ENCODE results near the gene STK32A.
A peak's percentile ranks its signal among the peaks of the same experiment; 100 is the strongest.

STK32A gene

DNA sequence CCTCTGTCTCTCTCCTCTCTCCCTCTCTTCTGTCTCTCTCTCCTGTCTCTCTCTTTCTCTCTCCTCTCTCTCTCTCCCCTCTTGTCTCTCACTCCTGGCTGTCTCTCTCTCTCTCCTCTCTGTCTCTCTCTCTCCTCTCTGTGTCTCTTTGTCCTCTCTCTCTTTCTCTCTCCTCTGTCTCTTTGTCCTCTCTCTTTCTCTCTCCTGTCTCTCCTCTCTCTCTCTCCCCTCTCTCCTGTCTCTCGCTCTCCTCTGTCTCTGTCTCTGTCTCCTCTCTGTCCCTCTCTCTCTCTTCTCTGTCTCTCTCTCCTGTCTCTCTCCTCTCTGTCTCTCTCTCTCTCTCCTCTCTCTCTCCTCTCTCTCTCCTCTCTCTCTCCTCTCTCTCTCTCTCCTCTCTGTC is 25.0 kb downstream of the STK32A start:
- DNase-seq (ENCODE audit: low read depth) = no peak

DNA sequence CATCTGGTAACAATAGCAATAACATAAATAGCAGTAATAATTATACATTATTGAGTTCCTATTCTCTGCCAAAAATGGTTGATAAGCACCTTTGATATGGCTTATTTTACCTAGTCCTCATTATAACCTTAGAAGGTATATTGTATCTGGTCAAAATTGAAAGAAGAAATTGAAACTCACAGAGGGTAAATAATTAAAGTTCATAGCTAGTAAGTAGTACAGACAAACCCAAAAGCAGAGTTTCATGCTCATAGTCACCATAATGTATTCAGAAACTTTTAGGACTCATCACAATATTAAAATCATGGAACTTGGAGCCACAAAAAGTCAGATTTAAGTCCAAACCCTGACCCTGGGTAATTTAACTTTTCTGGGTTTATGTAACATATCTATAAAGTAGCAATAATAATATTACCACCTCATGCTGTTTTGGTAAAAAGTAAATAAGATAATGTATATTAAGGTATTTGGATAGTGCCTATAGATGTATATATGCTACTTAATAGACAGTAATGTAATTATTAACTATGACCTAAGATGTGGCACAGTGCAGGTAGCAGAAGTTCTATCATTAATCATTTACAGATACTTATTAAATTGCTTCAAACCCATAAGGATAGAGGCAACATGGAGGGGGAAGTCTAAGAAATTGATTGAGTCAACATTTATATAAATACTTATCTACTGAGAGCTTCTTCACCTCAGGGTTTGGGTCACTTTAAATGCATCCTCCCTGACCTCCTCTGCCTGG is 32.4 kb downstream of the STK32A start:
- DNase-seq (ENCODE audit: low read depth) = no peak

DNA sequence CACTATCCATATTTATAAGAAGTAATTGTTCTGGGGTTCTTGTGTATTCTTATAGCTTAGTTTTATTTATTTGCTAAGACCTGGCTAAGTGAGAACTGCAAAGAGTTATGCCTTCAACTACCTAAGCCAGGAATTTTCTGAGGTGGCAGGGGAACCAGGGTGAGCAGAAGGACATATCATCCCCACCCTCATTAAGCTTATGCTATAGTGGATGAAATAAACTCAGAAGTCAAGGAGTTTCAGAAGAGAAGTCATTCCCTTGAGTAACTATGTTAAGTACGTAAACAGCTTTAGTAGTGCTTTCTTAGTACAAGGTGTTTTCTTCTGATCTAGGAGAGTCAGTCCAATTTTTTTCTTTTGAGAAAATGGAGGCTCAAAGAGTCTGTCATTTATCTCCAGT is 41.7 kb downstream of the STK32A start:
- no peak for DNase-seq (ENCODE audit: low read depth)

DNA sequence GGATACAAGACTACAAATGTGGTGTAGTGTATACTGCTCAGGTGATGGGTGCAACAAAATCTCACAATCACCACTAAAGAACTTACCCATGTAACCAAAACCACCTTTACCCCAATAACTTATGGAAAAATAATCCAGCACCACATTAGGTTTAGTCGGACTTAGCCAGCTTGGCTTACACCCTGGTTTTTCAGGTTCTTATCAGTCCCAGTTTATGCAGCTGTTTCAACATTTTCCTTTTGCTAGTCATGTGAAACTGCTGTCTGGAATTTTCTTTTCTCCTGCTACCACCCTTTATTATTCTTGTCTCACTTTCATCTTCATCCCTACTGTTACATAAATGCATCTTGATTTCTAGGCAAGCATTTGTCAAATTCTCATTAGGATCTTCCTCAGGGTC is 51.5 kb downstream of the STK32A start:
- DNase-seq (ENCODE audit: low read depth) = no peak

DNA sequence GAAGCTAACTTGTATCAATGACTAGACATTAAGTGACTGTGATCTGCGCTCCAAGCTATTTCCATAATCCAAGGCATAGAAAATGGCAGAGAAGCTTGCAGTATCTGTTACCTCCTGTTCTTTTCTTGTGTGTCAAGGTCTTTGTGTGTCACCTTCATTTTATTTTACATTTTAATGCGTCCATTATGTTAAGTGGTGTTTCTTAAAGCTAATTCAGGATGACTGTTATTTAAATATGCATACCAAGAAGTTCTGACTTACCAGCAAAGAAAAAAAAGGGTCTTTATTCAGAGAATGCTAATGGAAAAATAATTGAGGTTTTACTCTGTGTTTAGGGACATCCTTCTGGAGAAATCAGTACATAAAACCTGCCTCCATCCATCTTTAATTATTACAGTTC is 52.3 kb downstream of the STK32A start:
- no peak for DNase-seq (ENCODE audit: low read depth)

DNA sequence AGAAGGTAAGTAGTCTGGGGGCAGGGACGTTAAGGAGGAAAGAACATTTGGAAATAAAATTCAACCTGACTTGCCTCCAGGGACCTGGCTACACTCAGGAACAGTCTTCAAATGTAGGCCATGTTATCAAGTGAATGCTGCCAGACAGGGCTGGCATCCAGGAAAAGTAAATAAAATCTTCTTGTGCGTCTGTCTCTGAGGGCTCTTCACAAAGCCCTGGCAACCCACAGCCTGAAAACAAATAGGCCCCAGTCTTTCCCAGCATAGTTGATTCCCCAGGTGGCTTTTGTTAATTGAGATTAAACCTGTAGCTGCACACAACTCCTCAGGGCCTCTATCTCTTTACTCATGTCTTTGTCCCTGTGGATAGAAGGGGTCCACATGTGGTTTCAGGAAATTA is 55.4 kb downstream of the STK32A start:
- DNase-seq (ENCODE audit: low read depth) = no peak

DNA sequence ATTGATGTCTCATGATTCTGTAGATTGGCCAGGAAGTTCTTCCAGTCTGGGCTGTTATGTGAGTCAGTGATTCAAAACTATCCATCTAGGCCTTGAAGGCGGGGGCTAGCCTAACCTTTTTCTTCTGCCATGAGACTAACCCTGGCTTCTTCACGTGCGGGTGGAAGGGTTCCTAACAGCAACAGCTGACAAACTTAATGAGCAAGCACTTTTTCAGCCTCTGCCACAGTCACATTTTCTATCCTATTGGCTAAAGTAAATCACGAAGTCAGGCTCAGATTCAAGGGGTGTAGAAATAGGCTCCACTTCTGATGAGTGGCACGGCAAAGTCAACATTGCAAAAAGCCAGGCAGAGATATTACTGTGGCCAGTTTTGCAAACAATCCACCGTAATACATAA is 68.4 kb downstream of the STK32A start:
- DNase-seq (ENCODE audit: low read depth) = peak; percentile 10

DNA sequence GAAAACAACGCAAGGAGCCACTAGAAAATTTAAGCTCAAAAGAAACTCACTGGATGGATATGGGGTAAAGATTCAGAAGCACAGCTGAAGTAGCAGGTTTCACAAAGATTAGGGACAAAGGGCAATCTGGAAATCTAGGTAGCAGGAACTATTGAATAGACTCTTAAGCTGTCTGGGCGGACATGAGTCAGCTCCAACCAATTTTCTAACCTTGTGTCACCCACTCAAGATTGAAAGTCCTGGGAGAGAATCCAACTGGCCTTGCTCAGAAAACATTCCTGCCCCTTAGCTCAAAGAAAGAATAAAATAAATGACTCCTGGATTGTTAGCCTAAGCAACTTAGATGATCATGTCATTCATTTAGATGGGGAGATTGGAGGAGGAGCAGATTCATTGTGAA is 69.2 kb downstream of the STK32A start:
- DNase-seq (ENCODE audit: low read depth) = peak; percentile 79

DNA sequence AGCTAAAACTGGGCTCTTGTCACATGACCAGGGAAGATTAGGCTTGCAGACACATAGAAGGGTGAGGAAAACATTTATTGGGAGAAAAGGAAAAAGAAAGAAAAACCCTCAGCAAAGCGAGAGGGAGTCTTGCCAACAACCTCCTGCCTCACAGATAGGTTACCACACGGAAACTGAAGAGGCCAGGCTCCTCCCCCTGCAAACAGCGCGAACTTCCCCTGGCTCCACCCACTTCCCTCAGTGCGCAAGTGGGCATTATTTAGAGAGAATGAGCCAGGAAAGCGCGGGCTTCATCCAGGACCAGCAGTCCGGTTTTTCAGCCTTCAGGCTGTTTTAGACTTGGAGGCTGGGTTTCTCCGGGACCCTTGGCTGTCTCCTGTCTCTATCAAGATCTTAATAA is 70.3 kb downstream of the STK32A start:
- DNase-seq (ENCODE audit: low read depth) = no peak

DNA sequence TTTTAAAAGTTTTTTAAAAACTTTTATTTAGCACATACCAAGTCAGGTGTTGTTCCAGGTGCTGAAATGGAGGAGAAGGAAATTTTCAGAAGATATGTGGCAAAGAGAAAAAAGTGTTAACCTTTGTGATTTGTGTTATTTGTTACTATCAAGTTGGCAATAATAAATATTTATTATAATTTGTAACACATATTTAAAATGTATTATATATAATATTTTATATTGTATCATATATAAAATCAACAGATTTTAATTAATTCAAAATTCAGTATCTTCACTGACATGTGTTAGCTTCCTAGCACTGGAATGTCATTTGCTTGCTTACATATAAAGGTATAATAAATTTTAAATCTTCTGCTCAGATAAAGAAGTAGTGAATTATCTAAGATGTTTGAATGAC is 71.5 kb downstream of the STK32A start:
- DNase-seq (ENCODE audit: low read depth) = no peak

DNA sequence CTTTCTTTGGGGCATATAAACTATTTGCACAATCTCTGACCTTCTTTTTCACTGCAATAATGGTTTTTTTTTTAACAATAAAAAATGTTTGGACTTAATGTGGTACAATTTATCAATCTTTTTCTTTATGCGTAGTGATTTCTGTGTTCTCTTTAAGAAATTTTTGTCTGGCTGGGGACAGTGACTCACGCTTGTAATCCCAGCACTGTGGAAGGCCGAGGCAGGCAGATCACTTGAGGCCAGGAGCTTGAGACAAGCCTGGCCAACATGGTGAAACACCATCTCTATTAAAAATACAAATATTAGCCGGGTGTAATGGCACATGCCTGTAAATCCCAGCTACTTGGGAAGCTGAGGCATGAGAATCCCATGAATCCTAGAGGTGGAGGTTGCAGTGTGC is 72.3 kb downstream of the STK32A start:
- no peak for DNase-seq (ENCODE audit: low read depth)

DNA sequence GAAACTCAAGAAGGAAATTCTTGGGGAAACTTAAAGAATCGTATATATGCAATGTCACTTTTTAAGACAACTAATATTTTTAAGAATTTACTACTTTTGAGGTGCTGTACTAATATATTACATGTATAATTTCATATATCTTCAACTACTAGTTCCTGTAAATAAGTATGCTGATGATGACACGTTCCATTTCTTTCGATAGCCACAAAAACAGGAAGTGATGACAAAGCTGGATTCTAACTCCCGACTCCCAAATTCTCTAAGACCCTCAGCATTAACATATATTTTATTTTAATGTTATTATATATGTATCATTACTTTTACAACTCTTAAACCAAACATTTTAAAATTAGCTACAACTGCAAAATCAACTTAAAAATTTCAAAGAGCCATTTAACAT is 74.8 kb downstream of the STK32A start:
- no peak for DNase-seq (ENCODE audit: low read depth)

DNA sequence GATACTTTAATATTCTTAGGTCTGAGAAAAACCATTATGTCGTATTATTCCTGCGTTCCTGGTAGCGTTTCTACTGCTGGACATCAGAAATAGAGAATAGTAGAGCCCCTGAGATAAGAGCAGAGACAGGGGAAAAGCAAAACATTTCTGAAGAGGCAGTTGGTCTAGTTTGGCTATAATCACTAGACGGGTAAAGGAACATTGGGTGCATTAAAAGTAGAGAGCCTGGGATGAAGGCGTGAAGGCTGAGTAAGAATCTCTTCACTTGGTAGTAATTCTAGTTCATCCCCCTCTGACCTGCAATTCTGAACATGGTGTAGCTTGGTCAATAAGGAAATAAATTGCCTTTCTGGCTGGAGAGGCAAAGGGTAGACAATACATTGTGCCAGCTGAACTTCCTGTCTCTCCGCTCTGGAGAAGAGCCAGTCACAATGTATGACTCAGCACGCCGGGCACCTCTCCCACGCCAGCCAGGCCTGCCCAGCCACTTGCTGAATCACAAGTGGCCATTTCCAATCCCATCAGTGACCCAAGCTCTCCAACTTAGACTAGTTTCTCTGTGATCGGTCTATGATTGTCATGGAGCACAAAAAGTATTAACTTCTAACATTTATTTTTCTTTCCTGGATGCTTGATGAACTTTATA is 75.4 kb downstream of the STK32A start:
- peak; percentile 69 for DNase-seq (ENCODE audit: low read depth)

DNA sequence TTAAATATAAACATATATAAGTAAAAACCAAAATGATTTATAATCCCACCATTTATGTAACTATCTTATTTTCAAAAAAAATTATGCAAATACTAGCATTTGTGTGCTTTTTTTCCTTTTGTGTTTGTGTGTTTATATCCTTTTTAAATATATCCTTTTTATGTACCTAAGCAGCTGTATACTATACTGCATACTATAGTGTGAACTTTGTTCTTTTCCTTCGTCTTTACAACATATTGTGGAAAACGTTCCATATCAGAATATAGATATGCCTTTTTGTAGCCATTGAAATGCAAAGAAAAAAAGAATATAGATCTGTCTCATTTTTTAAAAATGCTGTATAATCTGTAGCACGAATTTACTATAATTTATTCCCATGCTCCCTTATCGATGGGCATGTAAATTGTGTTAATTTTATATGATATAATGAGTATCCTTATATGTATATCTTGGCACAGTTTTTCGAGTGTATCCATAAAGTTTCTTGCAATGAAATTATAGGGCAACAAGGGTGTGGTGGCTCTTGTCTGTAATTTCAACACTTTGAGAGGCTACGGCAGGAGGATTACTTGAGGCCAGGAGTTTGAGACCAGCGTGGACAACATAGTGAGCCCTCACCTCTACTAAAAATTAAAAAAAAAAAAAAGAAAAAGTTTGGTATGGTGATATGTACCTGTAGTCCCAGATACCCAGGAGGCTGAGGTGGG is 83.3 kb downstream of the STK32A start:
- DNase-seq (ENCODE audit: low read depth) = no peak

DNA sequence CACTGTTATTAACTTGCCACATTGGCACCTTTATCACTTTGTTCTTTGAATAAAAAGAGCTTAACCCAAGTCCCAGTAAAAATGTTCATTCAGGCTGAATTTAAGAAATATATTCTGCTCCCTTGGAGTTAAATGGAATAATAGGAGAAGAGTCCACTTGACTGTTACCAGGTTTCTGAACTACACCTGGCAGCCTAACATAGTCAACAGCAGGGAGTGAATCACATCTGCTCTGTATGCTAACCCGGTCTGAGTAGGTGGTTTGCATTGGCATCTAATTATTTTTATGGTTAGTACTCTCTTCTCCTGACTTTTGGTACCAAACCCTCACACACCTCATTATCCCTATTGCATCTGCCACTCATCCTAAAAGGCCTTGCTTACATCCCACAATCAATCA is 86.7 kb downstream of the STK32A start:
- no peak for DNase-seq (ENCODE audit: low read depth)

DNA sequence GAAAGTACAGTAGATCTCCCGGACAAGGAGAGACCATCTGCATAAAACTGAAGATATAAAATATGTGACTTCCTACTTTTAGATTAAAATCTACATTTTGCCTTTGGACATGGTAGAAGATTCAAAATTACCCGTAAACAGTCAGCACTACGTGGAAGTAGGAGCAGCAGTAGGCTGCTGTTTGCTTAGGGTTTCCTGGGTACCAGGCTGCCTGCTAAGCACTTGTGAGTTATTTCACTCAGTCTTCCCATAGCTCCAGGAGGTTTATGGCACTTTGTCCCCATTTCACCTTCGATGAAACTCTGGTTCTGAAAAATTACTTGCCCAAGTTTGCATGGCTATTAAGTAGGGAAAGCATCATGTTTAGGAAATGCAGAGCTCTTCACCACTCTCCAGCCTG is 92.6 kb downstream of the STK32A start:
- no peak for DNase-seq (ENCODE audit: low read depth)

DNA sequence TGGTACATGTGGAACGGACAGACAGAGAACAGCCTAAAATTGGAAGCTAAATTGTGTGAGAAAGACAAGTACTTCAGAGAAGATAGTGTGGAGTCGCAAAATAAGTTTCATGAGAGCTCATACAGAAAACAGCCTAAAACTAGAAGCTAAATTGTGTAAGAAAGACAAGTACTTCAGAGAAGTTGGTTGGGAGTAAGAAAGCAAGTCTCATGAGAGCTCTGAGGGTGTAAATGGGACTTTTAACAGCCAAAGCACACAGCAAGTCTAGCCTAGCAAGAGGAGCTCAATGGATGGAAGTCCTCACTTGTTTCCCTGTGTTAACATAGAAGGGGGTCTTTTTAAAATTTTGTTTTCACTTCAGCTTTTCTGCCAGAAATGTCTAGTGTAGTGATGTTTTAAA is 93.1 kb downstream of the STK32A start:
- DNase-seq (ENCODE audit: low read depth) = no peak

DNA sequence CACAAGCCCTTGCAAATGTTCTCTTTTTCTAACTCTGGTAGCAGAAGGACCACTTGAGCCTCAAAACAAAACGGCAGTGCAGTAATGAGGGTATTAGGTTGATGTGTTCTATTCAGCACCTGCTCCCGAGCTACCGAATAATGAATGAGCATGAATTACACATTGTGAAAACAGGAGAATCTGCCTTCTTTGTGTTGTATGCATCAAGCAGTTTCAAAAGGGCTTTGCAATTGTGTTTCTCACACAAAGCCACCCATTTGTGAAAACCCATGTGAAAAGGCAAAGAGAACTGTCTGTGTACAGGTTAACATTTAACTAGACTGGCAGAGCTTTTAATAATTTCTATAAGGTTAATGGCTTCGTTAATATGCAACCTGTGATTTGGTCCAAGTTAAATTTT is 97.8 kb downstream of the STK32A start:
- no peak for DNase-seq (ENCODE audit: low read depth)

DNA sequence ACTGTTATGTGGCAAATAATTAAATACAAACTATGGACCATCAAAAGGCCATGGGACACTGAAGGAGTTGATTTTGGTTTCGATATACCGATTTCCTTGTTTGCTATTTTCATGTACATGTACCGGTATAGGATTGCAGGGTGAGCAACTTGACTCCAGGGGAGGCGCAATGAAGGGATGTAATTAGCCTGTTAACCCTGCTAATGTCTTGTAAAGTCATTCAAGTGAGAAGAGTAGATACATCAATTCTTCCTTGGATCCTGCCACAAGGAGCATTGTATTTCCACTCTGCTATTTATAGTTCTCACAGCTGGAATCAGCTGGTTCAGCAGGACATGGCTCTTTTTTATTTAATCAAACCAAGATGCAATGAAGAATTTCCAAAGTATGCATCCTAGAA is 102.0 kb downstream of the STK32A start:
- DNase-seq (ENCODE audit: low read depth) = no peak

DNA sequence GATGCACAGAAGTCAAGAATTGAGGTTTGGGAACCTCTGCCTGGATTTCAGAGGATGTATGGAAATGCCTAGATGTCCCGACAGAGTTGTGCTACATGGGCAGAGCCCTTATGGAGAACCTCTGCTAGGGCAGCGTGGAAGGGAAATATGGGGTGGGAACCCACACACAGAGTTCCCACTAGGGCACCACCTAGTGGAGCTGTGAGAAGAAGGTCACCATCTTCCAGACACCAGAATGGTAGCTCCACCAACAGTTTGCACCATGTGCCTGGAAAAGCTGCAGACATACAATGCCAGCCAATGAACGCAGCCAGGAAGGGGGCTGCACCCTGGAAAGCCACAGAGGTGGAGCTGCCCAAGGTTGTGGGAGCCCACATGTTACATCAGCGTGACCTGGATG is 104.5 kb downstream of the STK32A start:
- peak; percentile 25 for DNase-seq (ENCODE audit: low read depth)

DNA sequence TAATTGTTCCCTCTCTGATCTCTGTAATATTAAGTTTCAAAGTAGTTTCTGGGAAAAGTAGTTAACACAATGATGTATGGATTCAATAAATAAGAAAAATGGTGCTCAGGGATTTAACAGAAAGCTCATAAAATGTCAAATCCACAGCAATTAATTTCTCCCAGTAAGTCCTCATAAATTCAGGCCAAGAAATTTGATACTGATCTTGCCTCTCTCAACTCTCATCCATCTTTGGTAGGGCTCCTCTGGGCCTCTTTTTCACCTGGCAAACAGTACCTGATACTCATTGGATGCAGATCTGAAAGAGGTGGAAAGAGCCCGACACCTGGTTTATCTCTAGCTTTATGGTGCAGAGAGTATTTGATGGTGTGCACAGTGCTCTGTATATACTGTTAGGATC is 106.1 kb downstream of the STK32A start:
- no peak for DNase-seq (ENCODE audit: low read depth)

DNA sequence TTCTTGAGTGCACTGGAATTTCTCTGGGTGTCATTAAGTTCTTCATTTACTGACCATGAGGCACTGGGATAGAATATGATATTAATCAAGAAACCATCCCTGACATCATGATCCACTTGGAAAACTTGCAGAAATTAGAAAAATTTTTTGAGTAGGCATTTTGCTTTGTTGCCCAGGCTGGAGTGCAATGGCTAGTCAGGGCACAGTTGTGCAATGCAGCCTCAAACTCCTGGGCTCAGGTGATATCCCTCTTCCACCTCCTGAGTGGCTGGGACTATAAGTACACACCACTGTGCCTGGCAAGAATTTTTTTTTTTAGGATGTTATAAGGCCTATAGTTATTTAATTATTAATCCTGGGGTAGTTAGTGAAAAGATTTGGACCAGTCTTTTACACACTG is 106.5 kb downstream of the STK32A start:
- DNase-seq (ENCODE audit: low read depth) = no peak

DNA sequence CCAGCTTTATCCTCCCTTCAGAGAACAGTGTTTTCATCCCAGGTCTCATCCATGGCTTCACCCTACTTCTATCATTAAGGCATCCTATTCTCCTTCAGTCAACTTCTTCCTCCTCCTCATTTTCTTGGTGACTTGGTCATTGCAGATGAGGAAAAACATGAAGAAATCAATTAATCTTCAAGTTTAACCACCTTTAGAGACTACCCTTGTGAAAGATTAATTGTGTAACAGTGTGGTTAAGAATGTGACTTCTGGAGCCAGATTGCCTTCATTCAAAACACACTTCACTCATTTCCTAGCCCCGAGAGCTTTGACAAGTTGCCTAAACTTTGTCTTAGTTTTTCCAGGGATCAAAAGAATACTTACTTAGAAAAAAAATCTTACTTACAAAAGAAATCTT is 110.0 kb downstream of the STK32A start:
- no peak for DNase-seq (ENCODE audit: low read depth)
